Peyer's patch (tissue), 4 donors: ENCODE data around the gene GDNF.

Experiments
- CTCF ChIP-seq, 6 experiments: fragments of 450-650 bp in 4 of 6; fragments of 200-600 bp in 2 of 6; sonication (generic) in 1 of 6; IDR thresholded peaks; one replicate each; pipeline ENCODE4 v1.5.1; 2017 to 2019; ENCODE audit warnings: antibody characterized with exemption in 6 of 6, mild to moderate bottlenecking in 3 of 6, moderate library complexity in 1 of 6
- POLR2A ChIP-seq, 2 donors: fragments of 450-650 bp; IDR thresholded peaks; one replicate each; pipeline ENCODE4 v1.5.1; 2017; ENCODE audit warnings: antibody characterized with exemption in 2 of 2, mild to moderate bottlenecking in 2 of 2, moderate library complexity in 2 of 2

GRCh38 chr5:37860206-37860605, 20.4 kb upstream of the GDNF start:
- TF ChIP-seq CTCF (IDR thresholded peaks at IDR 0.05) (no peak), POLR2A (IDR thresholded peaks at IDR 0.05) (no peak)
